ENCODE results near the gene ATP8A1. TPM values are rescaled to one million over a fixed set of nuclear protein-coding genes. Genes with fewer than 3 reads are reported as not detected.

The ATP8A1 gene
- under 0.01 and 0.16 TPM in 2 replicates for total RNA-seq

GRCh38 chr4:42656944-42657792 is at the start of gene ATP8A1:
TSS of gene ATP8A1 (minus strand) at chr4:42657105. CDS start at chr4:42656873, 232 bp downstream.

GRCh38 chr4:42396752-42397634 is 259.9 kb downstream of the ATP8A1 start, which contains the start of gene SHISA3:
TSS of gene SHISA3 (plus strand) at chr4:42397488. CDS start at chr4:42398057, 569 bp downstream.

Other genes starting within 250 kb of the ATP8A1 start
- not detected in 2 replicates for gene GRXCR1, start 235.6 kb upstream of the ATP8A1 start, total RNA-seq

Data from hair follicular keratinocyte (primary cell).